Measurements from ENCODE around the gene HDHD3.

DNA sequence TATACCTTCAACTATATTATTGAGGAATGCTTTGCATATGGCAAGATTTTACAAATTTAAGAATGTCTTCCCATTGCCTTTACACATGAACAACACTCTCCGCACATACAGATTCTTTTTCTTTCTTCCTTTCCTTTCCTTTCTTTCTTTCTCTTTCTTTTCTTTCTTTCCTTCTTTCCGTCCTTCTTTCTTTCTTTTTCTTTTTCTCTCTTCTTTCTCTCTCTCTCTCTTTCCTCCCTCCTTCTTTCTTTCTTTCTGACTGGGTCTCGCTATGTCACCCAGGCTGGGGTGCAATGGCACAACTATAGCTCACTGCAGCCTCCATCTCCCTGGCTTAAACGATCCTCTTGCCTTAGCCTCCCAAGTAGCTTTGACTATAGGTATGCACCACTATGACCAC is 50.6 kb downstream of the HDHD3 start:
- TF ChIP-seq, protein P1, sequence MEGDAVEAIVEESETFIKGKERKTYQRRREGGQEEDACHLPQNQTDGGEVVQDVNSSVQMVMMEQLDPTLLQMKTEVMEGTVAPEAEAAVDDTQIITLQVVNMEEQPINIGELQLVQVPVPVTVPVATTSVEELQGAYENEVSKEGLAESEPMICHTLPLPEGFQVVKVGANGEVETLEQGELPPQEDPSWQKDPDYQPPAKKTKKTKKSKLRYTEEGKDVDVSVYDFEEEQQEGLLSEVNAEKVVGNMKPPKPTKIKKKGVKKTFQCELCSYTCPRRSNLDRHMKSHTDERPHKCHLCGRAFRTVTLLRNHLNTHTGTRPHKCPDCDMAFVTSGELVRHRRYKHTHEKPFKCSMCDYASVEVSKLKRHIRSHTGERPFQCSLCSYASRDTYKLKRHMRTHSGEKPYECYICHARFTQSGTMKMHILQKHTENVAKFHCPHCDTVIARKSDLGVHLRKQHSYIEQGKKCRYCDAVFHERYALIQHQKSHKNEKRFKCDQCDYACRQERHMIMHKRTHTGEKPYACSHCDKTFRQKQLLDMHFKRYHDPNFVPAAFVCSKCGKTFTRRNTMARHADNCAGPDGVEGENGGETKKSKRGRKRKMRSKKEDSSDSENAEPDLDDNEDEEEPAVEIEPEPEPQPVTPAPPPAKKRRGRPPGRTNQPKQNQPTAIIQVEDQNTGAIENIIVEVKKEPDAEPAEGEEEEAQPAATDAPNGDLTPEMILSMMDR (conservative IDR thresholded peaks at IDR 0.05; ENCODE audit: low read length) = no peak
- no peak for TF ChIP-seq EZH2phosphoT487 (IDR thresholded peaks at IDR 0.05; ENCODE audit: borderline replicate concordance, low read depth, low read length)

Data from OCI-LY7 (cell line).